Stomach (tissue), 9 donors: ENCODE results near the gene AKR1B15. TPM values are rescaled to one million over a fixed set of nuclear protein-coding genes. Genes with fewer than 3 reads are reported as not detected.
"Not testable (repeated sequence)": the region's sequence is repeated elsewhere in the genome, so short reads cannot be mapped to it uniquely, and the experiment has no call there.

Experiments used
- DNase-seq, 2 donors: peaks; one replicate each; pipeline versions ENCODE4 v3.0.0 to v3.0.0-alpha.2; 2013 to 2019
- H3K27ac ChIP-seq, 5 donors: fragments of 200-600 bp in 4 of 5; sonication (generic) in 4 of 5; one replicate each; pipeline ENCODE4 v1.5.1; 2013 to 2019; ENCODE audit warnings: mild to moderate bottlenecking in 1 of 5, moderate library complexity in 1 of 5
- H3K27me3 ChIP-seq, 3 donors: fragments of 200-600 bp; sonication (generic); one replicate each; pipeline ENCODE4 v1.5.1; 2017 to 2019; ENCODE audit warnings: mixed run types in 1 of 3
- H3K36me3 ChIP-seq, 4 donors: fragments of 200-600 bp; sonication (generic); 1 replicate in 3 of 4; 2 replicates in 1 of 4; pipeline ENCODE4 v1.5.1; 2016 to 2019
- H3K4me1 ChIP-seq, 4 donors: fragments of 200-600 bp; sonication (generic); one replicate each; pipeline ENCODE4 v1.5.1; 2016 to 2019
- H3K4me3 ChIP-seq, 4 donors: fragments of 200-600 bp; sonication (generic) in 3 of 4; one replicate each; pipeline ENCODE4 v1.5.1; 2016 to 2019; ENCODE audit warnings: mild to moderate bottlenecking in 1 of 4
- H3K9me3 ChIP-seq, 4 donors: fragments of 200-600 bp; sonication (generic); one replicate each; pipeline ENCODE4 v1.5.1; 2016 to 2019
- EP300 ChIP-seq: sonication (generic); formaldehyde crosslinking; IDR thresholded peaks from one replicate; pipeline ENCODE4 v1.6.1; 2017; ENCODE audit warnings: antibody characterized with exemption
- POLR2A ChIP-seq, 4 donors: fragments of 450-650 bp; IDR thresholded peaks; one replicate each; pipeline ENCODE4 v1.6.1; 2016; ENCODE audit warnings: antibody characterized with exemption in 4 of 4, control low read depth in 2 of 4, mild to moderate bottlenecking in 1 of 4, moderate library complexity in 1 of 4
- POLR2AphosphoS5 ChIP-seq, 3 donors: sonication (generic); formaldehyde crosslinking; IDR thresholded peaks; one replicate each; pipeline ENCODE4 v1.6.1; 2016; ENCODE audit warnings: antibody characterized with exemption in 3 of 3
- WGBS, 5 donors: extraction: QIAGEN DNeasy Blood & Tissue Kit in 3 of 5; methylation state at CpG; one replicate each; pipeline versions ENCODE4 v1.1.5 to v1.1.7; 2013 to 2018; 5-methylcytosine and 5-hydroxymethylcytosine counted together
- intact Hi-C: fragments of 100-400 bp; cut with DNase I; formaldehyde crosslinking; loops from one replicate; pipeline ENCODE4 v1.15.1; 2023; ENCODE audit warnings: low total_unique reads
- polyA plus RNA-seq, 3 donors: library from polyadenylated mRNA; stranded (reverse); fragments of 200-250 nt; gene quantifications; one replicate each; pipeline ENCODE4 v1.2.3, GENCODE V29; 2013
- total RNA-seq, 5 donors: library from RNA; depleted of rRNA; stranded (reverse); fragments of >200 nt; gene quantifications; one replicate each; pipeline versions ENCODE4 v1.1.0 to v1.2.3, GENCODE V29; 2014 to 2016
- TF ChIP-seq, protein P1 (sequence below), 7 experiments: fragments of 450-650 bp in 4 of 7; fragments of 200-600 bp in 3 of 7; sonication (generic) in 3 of 7; IDR thresholded peaks; one replicate each; pipeline ENCODE4 v1.5.1; 2016 to 2019; ENCODE audit warnings: antibody characterized with exemption in 7 of 7, control low read depth in 2 of 7, mild to moderate bottlenecking in 1 of 7
- donor health status: healthy with polysubstance abuse.
- donor health status: Bipolar disorder and iron deficiency.
- donor health status: healthy.

AKR1B15 gene
- total and polyA plus RNA-seq, 8 donors, result 0.08 to 1.8 (median 0.72) TPM; not detected in 5

DNA sequence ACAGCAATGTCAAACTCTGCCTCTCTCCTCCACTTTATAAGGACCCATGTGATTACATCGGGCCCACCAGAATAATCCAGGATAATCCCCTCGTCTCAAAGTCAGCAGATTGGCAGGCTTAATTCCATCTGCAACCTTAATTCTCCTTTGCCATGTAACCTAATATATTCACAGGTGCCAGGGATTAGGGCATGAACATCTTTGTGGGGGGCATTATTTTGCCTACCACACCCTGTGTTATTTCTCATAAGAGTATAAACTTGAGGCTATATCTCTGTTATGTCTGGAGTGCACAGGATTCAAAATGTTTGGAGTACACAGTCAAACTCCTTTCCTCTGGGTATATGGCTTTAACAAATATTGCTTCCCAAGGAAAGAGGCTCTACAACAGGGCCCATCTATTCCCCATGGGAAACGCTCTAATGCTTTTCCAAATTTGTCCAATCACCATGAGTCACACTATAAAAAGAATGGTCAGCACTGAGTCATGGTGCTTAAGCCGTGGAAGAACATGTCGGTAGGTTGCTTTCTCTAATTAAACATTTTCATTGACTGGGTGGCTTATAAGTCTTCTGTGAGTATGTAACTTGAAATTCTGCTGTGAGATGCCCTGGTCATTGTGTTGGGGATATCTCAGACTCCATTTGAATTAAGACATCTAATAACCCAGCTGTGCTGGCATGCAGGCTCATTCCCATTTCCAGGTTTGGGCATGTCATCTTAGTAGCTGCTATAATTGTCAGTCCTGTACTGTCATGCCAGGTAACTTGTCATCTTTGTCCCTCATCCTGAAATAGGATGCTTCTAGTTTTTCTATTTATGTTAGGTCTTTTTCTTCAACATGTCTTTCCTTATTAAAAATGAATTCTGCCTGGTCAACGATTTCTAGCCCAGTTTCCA lies 33.1 kb upstream of the AKR1B15 start:
- Histone ChIP-seq H3K9me3 (no peaks in the 10 kb centered on the region), H3K4me1 (peaks cover 0 to 24% (median 13%) of the 10 kb centered on the region in 4 donors), H3K36me3 (no peaks in the 10 kb centered on the region), H3K4me3 (no peak overlapping the region), H3K27ac (no peak overlapping the region), H3K27me3 (no peaks in the 10 kb centered on the region)
- intact Hi-C loops, result loop anchor here (5.0 kb wide), 1 partner anchor 86 kb away; no protein-coding TSS in a partner anchor
- WGBS, 5 donors, result 57 to 71% (median 66%) methylated on average over 6 of the region's 6 CpGs
- no peak for DNase-seq
- no peak for TF ChIP-seq EP300
- no peak for TF ChIP-seq POLR2A (IDR thresholded peaks at IDR 0.05)
- peak in 1 of 3 donors; percentile 55 for TF ChIP-seq POLR2AphosphoS5 (IDR thresholded peaks at IDR 0.05)
- TF ChIP-seq, protein P1, sequence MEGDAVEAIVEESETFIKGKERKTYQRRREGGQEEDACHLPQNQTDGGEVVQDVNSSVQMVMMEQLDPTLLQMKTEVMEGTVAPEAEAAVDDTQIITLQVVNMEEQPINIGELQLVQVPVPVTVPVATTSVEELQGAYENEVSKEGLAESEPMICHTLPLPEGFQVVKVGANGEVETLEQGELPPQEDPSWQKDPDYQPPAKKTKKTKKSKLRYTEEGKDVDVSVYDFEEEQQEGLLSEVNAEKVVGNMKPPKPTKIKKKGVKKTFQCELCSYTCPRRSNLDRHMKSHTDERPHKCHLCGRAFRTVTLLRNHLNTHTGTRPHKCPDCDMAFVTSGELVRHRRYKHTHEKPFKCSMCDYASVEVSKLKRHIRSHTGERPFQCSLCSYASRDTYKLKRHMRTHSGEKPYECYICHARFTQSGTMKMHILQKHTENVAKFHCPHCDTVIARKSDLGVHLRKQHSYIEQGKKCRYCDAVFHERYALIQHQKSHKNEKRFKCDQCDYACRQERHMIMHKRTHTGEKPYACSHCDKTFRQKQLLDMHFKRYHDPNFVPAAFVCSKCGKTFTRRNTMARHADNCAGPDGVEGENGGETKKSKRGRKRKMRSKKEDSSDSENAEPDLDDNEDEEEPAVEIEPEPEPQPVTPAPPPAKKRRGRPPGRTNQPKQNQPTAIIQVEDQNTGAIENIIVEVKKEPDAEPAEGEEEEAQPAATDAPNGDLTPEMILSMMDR (IDR thresholded peaks at IDR 0.05), result no peak

DNA sequence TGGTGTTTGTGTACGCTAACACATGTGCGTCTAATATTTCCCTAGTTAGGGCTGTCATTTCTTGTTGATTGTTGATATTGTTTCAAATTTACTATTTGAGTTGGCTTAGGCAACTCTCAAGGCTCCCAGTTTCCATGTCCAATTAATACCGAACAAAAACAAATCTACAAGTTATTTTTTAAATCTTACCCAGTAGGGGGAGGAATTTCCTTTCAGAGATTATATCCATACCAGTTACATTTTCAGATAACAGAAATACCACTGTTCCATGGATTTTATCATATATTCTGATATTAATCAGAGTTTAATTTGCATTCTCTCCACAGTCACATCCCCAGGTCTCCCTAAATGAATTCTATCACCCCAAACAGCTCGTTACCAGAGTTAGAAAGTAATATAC lies 28.8 kb upstream of the AKR1B15 start:
- peak in 1 of 2 donors; percentile 9 for DNase-seq
- intact Hi-C loops, result no loop called here
- Histone ChIP-seq H3K9me3 (no peaks in the 10 kb centered on the region), H3K4me1 (peaks cover 0 to 24% (median 9%) of the 10 kb centered on the region in 4 donors), H3K4me3 (peak overlapping the region in 2 of 4 donors; percentile 9 to 17), H3K36me3 (no peaks in the 10 kb centered on the region), H3K27ac (peak overlapping the region in 2 of 5 donors; percentile 39 to 53), H3K27me3 (no peaks in the 10 kb centered on the region)
- TF ChIP-seq POLR2AphosphoS5 (IDR thresholded peaks at IDR 0.05) (no peak), POLR2A (IDR thresholded peaks at IDR 0.05) (no peak)
- TF ChIP-seq, protein P1 (IDR thresholded peaks at IDR 0.05), result no peak
- WGBS, 5 donors, result 27 to 59% (median 45%) methylated on average over 4 of the region's 4 CpGs

DNA sequence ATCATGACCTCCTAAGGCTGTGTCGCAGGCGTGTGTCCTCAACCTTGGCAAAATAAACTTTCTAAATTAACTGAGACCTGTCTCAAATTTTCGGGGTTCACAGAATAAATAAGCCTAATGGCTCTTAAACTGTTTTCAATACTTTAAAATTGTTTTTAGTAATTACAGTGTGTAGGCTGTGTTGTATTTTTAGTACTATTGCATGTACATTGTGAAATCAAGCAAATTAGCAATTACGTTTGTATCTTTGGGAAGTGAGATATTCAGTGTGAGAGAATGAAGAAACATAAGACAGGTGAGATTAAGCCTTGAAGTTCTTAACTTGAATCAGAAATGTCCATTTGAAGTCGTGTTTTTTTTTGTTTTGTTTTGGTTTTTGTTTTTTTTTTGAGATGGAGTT lies 26.3 kb upstream of the AKR1B15 start:
- intact Hi-C loops, result no loop called here

DNA sequence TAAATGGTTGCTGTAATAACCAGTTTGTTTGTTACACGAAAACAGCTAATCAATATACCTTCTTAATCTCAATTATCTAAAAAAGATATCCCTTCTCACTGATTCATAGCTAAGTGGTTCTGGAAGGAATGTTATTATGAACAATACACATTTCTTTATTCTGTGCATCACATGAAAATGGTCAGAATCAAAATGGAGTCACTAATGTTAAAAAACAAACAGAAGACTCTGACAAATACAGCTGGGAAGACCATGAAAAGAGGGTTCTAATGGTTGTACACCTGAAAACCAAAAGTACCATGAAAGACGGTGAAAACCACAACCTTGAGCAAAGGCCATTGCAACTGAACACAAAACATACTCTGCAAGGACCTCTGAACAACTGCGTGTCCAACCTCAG lies 23.5 kb upstream of the AKR1B15 start:
- H3K9me3 ChIP-seq, intact Hi-C loops, H3K27me3 ChIP-seq, H3K27ac ChIP-seq, H3K4me3 ChIP-seq, H3K36me3 ChIP-seq, DNase-seq: not testable (repeated sequence)
- WGBS, 5 donors, result 67 to 81% (median 75%) methylated on average over 3 of the region's 3 CpGs
- peaks cover 0 to 28% (median 21%) of the 10 kb centered on the region in 4 donors for H3K4me1 ChIP-seq

More for the DNA sequence above, 26.3 kb upstream of the AKR1B15 start:
- Histone ChIP-seq H3K4me3 (no peak overlapping the region), H3K4me1 (peaks cover 0 to 25% (median 14%) of the 10 kb centered on the region in 4 donors), H3K27ac (no peak overlapping the region), H3K36me3 (no peaks in the 10 kb centered on the region), H3K9me3 (no peaks in the 10 kb centered on the region), H3K27me3 (no peaks in the 10 kb centered on the region)
- TF ChIP-seq POLR2AphosphoS5 (IDR thresholded peaks at IDR 0.05), result no peak
- no peak for TF ChIP-seq EP300
- TF ChIP-seq, protein P1 (IDR thresholded peaks at IDR 0.05), result no peak
- TF ChIP-seq POLR2A (IDR thresholded peaks at IDR 0.05), result no peak
- WGBS, 5 donors, result 68 to 82% (median 72%) methylated on average over 5 of the region's 5 CpGs
- DNase-seq, result no peak

DNA sequence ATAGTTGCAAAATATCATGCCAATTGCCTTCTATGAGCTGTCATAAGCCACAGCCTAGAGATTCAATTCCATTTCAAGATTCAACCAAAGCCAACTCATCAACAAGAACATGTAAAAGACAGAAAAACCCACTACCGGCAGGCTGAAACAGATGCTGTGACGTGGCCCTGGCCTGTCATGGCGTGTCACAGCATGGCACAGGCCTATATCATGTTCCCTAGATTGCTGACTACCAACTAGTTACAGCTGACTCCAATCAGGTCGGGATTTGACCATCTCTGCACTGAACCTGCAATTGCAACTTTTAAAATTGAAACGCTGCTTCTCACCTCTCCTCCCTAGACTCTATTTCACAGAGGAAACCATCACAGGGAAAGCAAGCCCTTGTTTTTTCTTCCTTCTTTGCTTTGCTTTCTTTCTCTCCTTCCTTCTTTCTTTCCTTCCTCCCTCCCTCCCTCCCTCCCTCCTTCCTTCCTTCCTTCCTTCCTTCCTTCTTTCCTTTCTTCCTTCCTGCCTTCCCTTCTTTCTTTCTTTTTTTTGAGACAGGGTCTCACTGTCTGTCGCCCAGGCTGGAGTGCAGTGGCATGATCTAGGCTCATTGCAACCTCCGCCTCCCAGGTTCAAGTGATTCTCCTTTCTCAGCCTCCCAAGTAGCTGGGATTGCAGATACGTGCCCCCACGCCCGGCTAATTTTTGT lies 22.2 kb upstream of the AKR1B15 start:
- H3K27ac ChIP-seq, result peak overlapping the region; percentile 34 to 75 (median 70)
- H3K27me3 ChIP-seq, DNase-seq, H3K4me3 ChIP-seq, H3K9me3 ChIP-seq, intact Hi-C loops, H3K36me3 ChIP-seq: not testable (repeated sequence)
- peaks cover 0 to 31% (median 20%) of the 10 kb centered on the region in 4 donors for H3K4me1 ChIP-seq
- 72 to 88% (median 84%) methylated on average over 10 of the region's 10 CpGs for WGBS, 5 donors
